Glomerular endothelial cell (primary cell): Measurements from ENCODE around the gene PWWP2B. TPM values are rescaled to one million over a fixed set of nuclear protein-coding genes. Genes with fewer than 3 reads are reported as not detected.

Experiments
- DNase-seq: peaks from one replicate; pipeline ENCODE4 v3.0.0-alpha.2; 2011; ENCODE audit warnings: low read depth, low spot score; ENCODE audit errors: extremely low read depth
- total RNA-seq: library from RNA; depleted of rRNA; stranded (reverse); fragments of >200 nt; gene quantifications from 2 replicates; pipeline ENCODE4 v1.2.3, GENCODE V29; 2015

PWWP2B gene
- total RNA-seq, 1 donor from 2014 or later: 17.3 TPM

GRCh38 chr10:132416566-132417256 is 19.7 kb downstream of the PWWP2B start:
- no peak for DNase-seq

- no peak for DNase-seq
These were observed 20.4 kb downstream of the PWWP2B start for GRCh38 chr10:132417257-132417910.

- no peak for DNase-seq
These were observed 21.0 kb downstream of the PWWP2B start for GRCh38 chr10:132417957-132418441.

GRCh38 chr10:132418527-132419416 is 21.8 kb downstream of the PWWP2B start:
- no peak for DNase-seq

- DNase-seq: no peak
These were observed 22.8 kb downstream of the PWWP2B start for GRCh38 chr10:132419538-132420468.

GRCh38 chr10:132420469-132420980 is 23.5 kb downstream of the PWWP2B start:
- DNase-seq: no peak

GRCh38 chr10:132420981-132421846 is 24.2 kb downstream of the PWWP2B start:
- DNase-seq: no peak

GRCh38 chr10:132421847-132422751 is 25.1 kb downstream of the PWWP2B start:
- DNase-seq: no peak

- DNase-seq: no peak
These were observed 26.2 kb downstream of the PWWP2B start for GRCh38 chr10:132422903-132423825.

GRCh38 chr10:132423966-132424861 is 27.2 kb downstream of the PWWP2B start:
- no peak for DNase-seq

GRCh38 chr10:132425029-132425756 is 28.2 kb downstream of the PWWP2B start:
- DNase-seq: no peak

GRCh38 chr10:132425757-132426155 is 28.8 kb downstream of the PWWP2B start:
- DNase-seq: no peak

GRCh38 chr10:132427006-132427771 is 30.2 kb downstream of the PWWP2B start:
- no peak for DNase-seq

- no peak for DNase-seq
These were observed 31.0 kb downstream of the PWWP2B start for GRCh38 chr10:132427939-132428367.
